ENCODE measurements around the gene BRD1. TPM values are rescaled to one million over a fixed set of nuclear protein-coding genes. Genes with fewer than 3 reads are reported as not detected.

BRD1 gene
- total RNA-seq, 1 donor from 2014 or later, result 14.9 TPM

GRCh38 chr22:49793871-49794270 lies 33.8 kb downstream of the BRD1 start:
- Histone ChIP-seq H3K4me1 (peaks cover 53% of the 10 kb centered on the region), H3K27ac (replicated peaks) (no peak overlapping the region), H3K36me3 (peaks cover 66% of the 10 kb centered on the region), H3K4me3 (no peak overlapping the region), H3K27me3 (ENCODE audit: low read depth) (no peaks in the 10 kb centered on the region), H3K9me3 (replicated peaks) (no peaks in the 10 kb centered on the region)
- no peak for TF ChIP-seq CTCF (IDR thresholded peaks at IDR 0.05; ENCODE audit: borderline replicate concordance)
- DNase-seq, result no peak
- intact Hi-C loops (cut with micrococcal nuclease), result no loop called here

- peaks cover 58% of the 10 kb centered on the region for H3K4me1 ChIP-seq
- DNase-seq, result no peak
- no peaks in the 10 kb centered on the region for H3K27me3 ChIP-seq (ENCODE audit: low read depth)
- no peak for TF ChIP-seq CTCF (IDR thresholded peaks at IDR 0.05; ENCODE audit: borderline replicate concordance)
- peak overlapping the region; percentile 55 for H3K27ac ChIP-seq (replicated peaks)
- intact Hi-C loops (cut with micrococcal nuclease), result no loop called here
- H3K4me3 ChIP-seq, result no peak overlapping the region
- peaks cover 60% of the 10 kb centered on the region for H3K36me3 ChIP-seq
- no peaks in the 10 kb centered on the region for H3K9me3 ChIP-seq (replicated peaks)
Observed at GRCh38 chr22:49793296-49793695, 34.4 kb downstream of the BRD1 start.

- peaks cover 68% of the 10 kb centered on the region for H3K4me1 ChIP-seq
- peaks cover 57% of the 10 kb centered on the region for H3K36me3 ChIP-seq
- DNase-seq, result no peak
- no peaks in the 10 kb centered on the region for H3K9me3 ChIP-seq (replicated peaks)
- TF ChIP-seq CTCF (IDR thresholded peaks at IDR 0.05; ENCODE audit: borderline replicate concordance), result no peak
- no peak overlapping the region for H3K4me3 ChIP-seq
- H3K27ac ChIP-seq (replicated peaks), result peak overlapping the region; percentile 55
- H3K27me3 ChIP-seq (ENCODE audit: low read depth), result no peaks in the 10 kb centered on the region
- intact Hi-C loops (cut with micrococcal nuclease), result no loop called here
Observed at GRCh38 chr22:49792107-49792506, 35.6 kb downstream of the BRD1 start.

- Histone ChIP-seq H3K27me3 (ENCODE audit: low read depth) (no peaks in the 10 kb centered on the region), H3K4me1 (peaks cover 70% of the 10 kb centered on the region), H3K36me3 (peaks cover 57% of the 10 kb centered on the region), H3K9me3 (replicated peaks) (no peaks in the 10 kb centered on the region), H3K4me3 (no peak overlapping the region), H3K27ac (replicated peaks) (peak overlapping the region; percentile 55)
- DNase-seq, result no peak
- no peak for TF ChIP-seq CTCF (IDR thresholded peaks at IDR 0.05; ENCODE audit: borderline replicate concordance)
- intact Hi-C loops (cut with micrococcal nuclease), result no loop called here
Observed at GRCh38 chr22:49791682-49792081, 36.0 kb downstream of the BRD1 start.

GRCh38 chr22:49790912-49791311 lies 36.8 kb downstream of the BRD1 start:
- Histone ChIP-seq H3K4me1 (peaks cover 78% of the 10 kb centered on the region), H3K36me3 (peaks cover 50% of the 10 kb centered on the region), H3K9me3 (replicated peaks) (no peaks in the 10 kb centered on the region), H3K4me3 (no peak overlapping the region), H3K27ac (replicated peaks) (peak overlapping the region; percentile 0), H3K27me3 (ENCODE audit: low read depth) (no peaks in the 10 kb centered on the region)
- DNase-seq, result no peak
- TF ChIP-seq CTCF (IDR thresholded peaks at IDR 0.05; ENCODE audit: borderline replicate concordance), result no peak
- intact Hi-C loops (cut with micrococcal nuclease), result no loop called here

Data from left ventricle myocardium inferior (tissue), 1 donor.